H1 (cell line): Measurements from ENCODE around the gene ZNF423. TPM values are rescaled to one million over a fixed set of nuclear protein-coding genes. Genes with fewer than 3 reads are reported as not detected.

ENCODE experiments used
- CTCF ChIA-PET: fragments of 300-600 bp; sonication (Branson Sonifier 250); formaldehyde crosslinking; loops from one replicate; lab custom pipeline; 2021; ENCODE audit not compliant: partially characterized antibody; lab: Charles Lee
- POLR2A ChIA-PET: fragments of 300-600 bp; sonication (Branson Sonifier 250); formaldehyde crosslinking; loops from one replicate; lab custom pipeline; 2021; ENCODE audit warnings: inconsistent platforms; ENCODE audit not compliant: partially characterized antibody; lab: Charles Lee
- DNase-seq, 2 experiments: peaks; one replicate each; pipeline versions ENCODE4 v3.0.0 to v3.0.0-alpha.2; 2010 to 2022; ENCODE audit warnings: low spot score in 2 of 2, low read depth in 1 of 2, mixed read lengths in 1 of 2
- FAIRE-seq: peaks from 2 replicates; lab custom pipeline; 2011; peaks lifted over from hg19 to GRCh38; lab: Jason Lieb, UNC
- H2AFZ ChIP-seq: 2 replicates; pipeline ENCODE4 v1.8.1; 2012; ENCODE audit warnings: low read length, inconsistent platforms
- H2AK5ac ChIP-seq: 2 replicates; pipeline ENCODE4 v1.6.1; 2013; ENCODE audit warnings: low read depth, low read length
- H2BK120ac ChIP-seq: replicated peaks from 2 replicates; pipeline ENCODE3; 2013; ENCODE audit warnings: low read depth, low read length, inconsistent platforms
- H2BK12ac ChIP-seq: 2 replicates; pipeline ENCODE4 v1.6.1; 2013; ENCODE audit warnings: low read depth, low read length
- H2BK15ac ChIP-seq: 2 replicates; pipeline ENCODE4 v1.6.1; 2013; ENCODE audit warnings: low read length
- H2BK20ac ChIP-seq: 2 replicates; pipeline ENCODE4 v1.6.1; 2013; ENCODE audit warnings: low read length
- H2BK5ac ChIP-seq: 2 replicates; pipeline ENCODE4 v1.6.1; 2013; ENCODE audit warnings: low read depth, low read length
- H3K14ac ChIP-seq: 2 replicates; pipeline ENCODE4 v1.6.1; 2013; ENCODE audit warnings: inconsistent platforms; ENCODE audit not compliant: insufficient read length
- H3K18ac ChIP-seq: 2 replicates; pipeline ENCODE4 v1.6.1; 2013; ENCODE audit warnings: low read length; ENCODE audit errors: extremely low read depth
- H3K23ac ChIP-seq: 2 replicates; pipeline ENCODE4 v1.6.1; 2013; ENCODE audit warnings: inconsistent platforms; ENCODE audit not compliant: insufficient read length
- H3K23me2 ChIP-seq: 2 replicates; pipeline ENCODE4 v1.6.1; 2013; ENCODE audit warnings: low read depth, low read length
- H3K27ac ChIP-seq: 2 replicates; pipeline ENCODE4 v1.6.1; 2011; ENCODE audit warnings: low read depth, low read length, inconsistent platforms
- H3K27me3 ChIP-seq, 4 experiments: replicated peaks in 1 of 4; 1 replicate in 1 of 4; 2 replicates in 3 of 4; pipeline versions ENCODE4 v1.6.1 to v1.8.1; 2011 to 2013; ENCODE audit warnings: low read length in 3 of 4, mild to moderate bottlenecking in 3 of 4, inconsistent platforms in 2 of 4, mixed read lengths in 2 of 4, moderate library complexity in 1 of 4; ENCODE audit not compliant: control insufficient read depth in 3 of 4, insufficient read depth in 3 of 4; ENCODE audit errors: extremely low read depth in 1 of 4
- H3K36me3 ChIP-seq, 4 experiments: 2 replicates each; pipeline versions ENCODE4 v1.6.1 to v1.8.1; 2011 to 2013; ENCODE audit warnings: mild to moderate bottlenecking in 4 of 4, low read length in 3 of 4, moderate library complexity in 2 of 4, control low read depth in 1 of 4, inconsistent platforms in 1 of 4; ENCODE audit not compliant: insufficient read depth in 4 of 4, control insufficient read depth in 2 of 4
- H3K4ac ChIP-seq: replicated peaks from 2 replicates; pipeline ENCODE3; 2013; ENCODE audit warnings: low read length, low read depth, mixed read lengths, inconsistent platforms; ENCODE audit not compliant: insufficient read length
- H3K4me1 ChIP-seq, 4 experiments: replicated peaks in 1 of 4; 1 replicate in 1 of 4; 2 replicates in 3 of 4; pipeline versions ENCODE4 v1.6.1 to v1.8.1; 2011 to 2013; ENCODE audit warnings: low read length in 3 of 4, inconsistent platforms in 2 of 4, mixed read lengths in 1 of 4; ENCODE audit not compliant: insufficient read depth in 4 of 4, control insufficient read depth in 3 of 4
- H3K4me2 ChIP-seq, 2 experiments: 2 replicates each; pipeline versions ENCODE4 v1.6.1 to v1.8.1; 2011 to 2013; ENCODE audit warnings: low read depth in 2 of 2, low read length in 2 of 2, control low read depth in 1 of 2, inconsistent platforms in 1 of 2, mild to moderate bottlenecking in 1 of 2; ENCODE audit not compliant: insufficient read depth in 1 of 2
- H3K4me3 ChIP-seq, 4 experiments: fragments of 200-600, 300-600 bp in 1 of 4; sonication (generic), shearing (Covaris generic), sonication (Bioruptor Twin) in 1 of 4; 2 replicates each; pipeline versions ENCODE4 v1.5.1 to v1.8.1; 2011 to 2016; ENCODE audit warnings: low read length in 4 of 4, low read depth in 3 of 4, control low read depth in 2 of 4, inconsistent platforms in 2 of 4, mild to moderate bottlenecking in 2 of 4, mixed read lengths in 1 of 4, moderate library complexity in 1 of 4; ENCODE audit not compliant: insufficient read depth in 2 of 4; ENCODE audit errors: extremely low read depth in 1 of 4
- H3K56ac ChIP-seq: replicated peaks from 2 replicates; pipeline ENCODE3; 2013; ENCODE audit warnings: low read depth, mild to moderate bottlenecking, mixed read lengths, low read length, inconsistent platforms; ENCODE audit not compliant: insufficient read length
- H3K79me1 ChIP-seq: 2 replicates; pipeline ENCODE4 v1.6.1; 2013; ENCODE audit warnings: low read depth, low read length, control low read depth
- H3K79me2 ChIP-seq, 2 experiments: 2 replicates each; pipeline versions ENCODE4 v1.6.1 to v1.8.1; 2012 to 2013; ENCODE audit warnings: low read length in 2 of 2, mild to moderate bottlenecking in 2 of 2, inconsistent platforms in 1 of 2; ENCODE audit not compliant: insufficient read depth in 2 of 2, control insufficient read depth in 1 of 2
- H3K9ac ChIP-seq, 4 experiments: replicated peaks in 1 of 4; 1 replicate in 1 of 4; 2 replicates in 3 of 4; pipeline versions ENCODE4 v1.6.1 to v1.8.1; 2011 to 2013; ENCODE audit warnings: low read depth in 3 of 4, low read length in 3 of 4, control low read depth in 2 of 4, mild to moderate bottlenecking in 2 of 4, moderate library complexity in 2 of 4, inconsistent platforms in 1 of 4; ENCODE audit errors: extremely low read depth in 1 of 4
- H3K9me3 ChIP-seq, 2 experiments: 2 replicates each; pipeline versions ENCODE4 v1.6.1 to v1.8.1; 2012 to 2013; ENCODE audit warnings: mild to moderate bottlenecking in 2 of 2, moderate library complexity in 2 of 2, control low read depth in 1 of 2, inconsistent platforms in 1 of 2, low read depth in 1 of 2, low read length in 1 of 2, mixed read lengths in 1 of 2; ENCODE audit not compliant: insufficient read depth in 2 of 2
- H4K20me1 ChIP-seq, 2 experiments: replicated peaks in 1 of 2; 2 replicates each; pipeline versions ENCODE3 to v1.8.1; 2011 to 2013; ENCODE audit warnings: inconsistent platforms in 2 of 2, low read length in 2 of 2, mild to moderate bottlenecking in 1 of 2; ENCODE audit not compliant: insufficient read depth in 2 of 2, control insufficient read depth in 1 of 2
- H4K5ac ChIP-seq: 2 replicates; pipeline ENCODE4 v1.6.1; 2013; ENCODE audit warnings: low read length, low read depth, mixed read lengths, inconsistent platforms; ENCODE audit not compliant: insufficient read length
- H4K8ac ChIP-seq: 2 replicates; pipeline ENCODE4 v1.8.0; 2013; ENCODE audit warnings: mild to moderate bottlenecking, moderate library complexity, low read length, inconsistent platforms; ENCODE audit not compliant: insufficient read depth; ENCODE audit errors: extremely low read depth
- H4K91ac ChIP-seq: replicated peaks from 2 replicates; pipeline ENCODE3; 2013; ENCODE audit warnings: low read length, mixed read lengths, inconsistent platforms; ENCODE audit not compliant: insufficient read length
- CBX5 ChIP-seq: fragments of 300-800, 300-1000 bp; sonication (generic); IDR thresholded peaks from 2 replicates; pipeline ENCODE4 v1.7.1; 2016; ENCODE audit warnings: antibody characterized with exemption, low read length, low read depth
- CEBPB ChIP-seq: IDR thresholded peaks from 2 replicates; pipeline ENCODE4 v1.6.1; 2012; ENCODE audit warnings: low read depth, low read length
- FOSL1 ChIP-seq: IDR thresholded peaks from 2 replicates; pipeline ENCODE4 v1.6.1; 2011; ENCODE audit warnings: mild to moderate bottlenecking, low read depth, low read length, moderate library complexity; ENCODE audit not compliant: insufficient read depth
- GABPA ChIP-seq: IDR thresholded peaks from 2 replicates; pipeline ENCODE4 v1.6.1; 2011; ENCODE audit warnings: mild to moderate bottlenecking, low read length, moderate library complexity, borderline replicate concordance; ENCODE audit not compliant: insufficient read depth
- SAP30 ChIP-seq: fragments of 300-600 bp; sonication (generic); IDR thresholded peaks from 2 replicates; pipeline ENCODE4 v1.7.1; 2012; ENCODE audit warnings: low read length, moderate library complexity, mild to moderate bottlenecking, inconsistent platforms; ENCODE audit not compliant: insufficient read depth, insufficient replicate concordance
- SP1 ChIP-seq: IDR thresholded peaks from 2 replicates; pipeline ENCODE4 v1.6.1; 2011; ENCODE audit warnings: low read depth, low read length
- polyA plus RNA-seq, 7 experiments: library from polyadenylated mRNA; depleted of rRNA in 3 of 7; stranded (reverse) in 5 of 7; unstranded in 2 of 7; fragments of >200 nt in 5 of 7; fragments of 200-250 nt in 2 of 7; gene quantifications; 1 replicate in 5 of 7; 2 replicates in 1 of 7; 4 replicates in 1 of 7; pipeline versions ENCODE4 v1.2.1 to v1.2.3, GENCODE V29; 2011 to 2013; ENCODE audit warnings: missing spikeins in 2 of 7, mixed read lengths in 2 of 7
- total RNA-seq: library from RNA; stranded (reverse); fragmentation: NEBNext Ultra II Directional; extraction: Animal tissue kit (Norgen Biotek cat#: 25700); gene quantifications from 2 replicates; pipeline ENCODE4 v1.2.1, GENCODE V29; 2021
- TF ChIP-seq, protein P1 (sequence below): IDR thresholded peaks from 2 replicates; pipeline ENCODE4 v1.6.1; 2011; ENCODE audit warnings: low read length, improper control_type of control experiment

ZNF423 gene
- total and polyA plus RNA-seq, 2 of the 8 experiments (the other 6 are each of a cell fraction or from before 2014, with no cell fraction given), result 38.2 to 52.3 TPM

DNA sequence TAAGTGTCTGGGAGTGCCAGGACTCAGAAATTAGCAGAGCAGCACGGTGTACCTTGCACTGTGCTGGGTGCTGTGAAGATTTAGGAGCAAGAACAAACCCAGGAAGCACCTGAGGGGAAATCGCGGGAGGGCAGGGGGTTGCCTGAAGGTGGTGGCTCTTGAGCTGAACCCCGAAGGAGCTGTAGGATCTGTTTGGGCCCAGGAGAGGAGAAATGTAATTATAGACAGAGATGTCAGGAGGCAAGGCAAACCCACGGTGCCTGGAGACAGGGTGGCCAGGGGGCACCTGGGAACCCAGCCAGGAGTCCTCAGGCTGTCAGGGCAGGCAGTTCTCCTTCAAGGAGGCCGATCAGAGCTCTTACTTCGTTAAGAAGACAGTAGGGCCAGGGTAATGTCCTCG is 373.2 kb downstream of the ZNF423 start (continued):
- no peak for TF ChIP-seq GABPA

DNA sequence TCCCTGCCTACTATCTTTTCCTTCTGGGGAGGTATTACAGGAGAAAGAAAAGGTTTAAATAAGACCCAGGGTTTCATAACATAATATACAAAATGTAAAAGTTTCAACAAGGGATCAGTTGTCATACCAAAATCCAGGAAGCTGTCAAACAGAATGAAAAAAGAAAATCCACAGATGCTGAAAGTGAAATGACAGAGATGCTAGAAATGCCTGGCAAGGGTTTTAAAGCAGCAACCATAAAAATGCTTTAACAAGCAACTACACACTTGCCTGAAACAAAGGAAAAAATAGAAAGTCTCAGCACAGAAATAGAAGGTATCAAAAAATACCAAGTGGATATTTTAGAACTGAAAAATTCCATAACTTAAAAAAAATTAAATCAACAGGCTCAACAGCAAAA is 377.3 kb downstream of the ZNF423 start:
- no peak for FAIRE-seq
- CTCF ChIA-PET, result no interaction called here

More for the DNA sequence above, 377.3 kb downstream of the ZNF423 start:
- Histone ChIP-seq H2AFZ (no peak overlapping the region), H3K27ac (no peak overlapping the region), H3K9ac (no peak overlapping the region), H2BK12ac (no peak overlapping the region), H3K18ac (no peak overlapping the region), H4K20me1 (no peaks in the 10 kb centered on the region), H3K4me2 (no peak overlapping the region), H3K23me2 (0 out of 2 replicates have a peak, but pooled peaks cover 3% of the 10 kb centered on the region), H2AK5ac (no peak overlapping the region), H3K9me3 (no peaks in the 10 kb centered on the region), H3K4me1 (no peaks in the 10 kb centered on the region), H3K27me3 (no peaks in the 10 kb centered on the region; a peak in 3 of 7 replicates), H4K8ac (no peak overlapping the region), H3K4ac (no peak overlapping the region), H4K5ac (no peak overlapping the region), H3K79me1 (no peaks in the 10 kb centered on the region), H2BK15ac (no peak overlapping the region), H3K56ac (no peak overlapping the region), H3K79me2 (no peaks in the 10 kb centered on the region), H2BK20ac (no peak overlapping the region), H4K91ac (no peak overlapping the region), H3K23ac (no peak overlapping the region), H2BK120ac (no peak overlapping the region), H3K14ac (no peak overlapping the region), H3K4me3 (no peak overlapping the region), H3K36me3 (no peaks in the 10 kb centered on the region), H2BK5ac (no peak overlapping the region)
- TF ChIP-seq FOSL1 (no peak), CEBPB (no peak), SAP30 (no peak), CBX5 (no peak), SP1 (no peak)
- TF ChIP-seq, protein P1, sequence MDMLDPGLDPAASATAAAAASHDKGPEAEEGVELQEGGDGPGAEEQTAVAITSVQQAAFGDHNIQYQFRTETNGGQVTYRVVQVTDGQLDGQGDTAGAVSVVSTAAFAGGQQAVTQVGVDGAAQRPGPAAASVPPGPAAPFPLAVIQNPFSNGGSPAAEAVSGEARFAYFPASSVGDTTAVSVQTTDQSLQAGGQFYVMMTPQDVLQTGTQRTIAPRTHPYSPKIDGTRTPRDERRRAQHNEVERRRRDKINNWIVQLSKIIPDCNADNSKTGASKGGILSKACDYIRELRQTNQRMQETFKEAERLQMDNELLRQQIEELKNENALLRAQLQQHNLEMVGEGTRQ, result no peak
- no peak for DNase-seq
- POLR2A ChIA-PET, result no interaction called here
